ENCODE measurements around the gene CREB3L2. TPM values are rescaled to one million over a fixed set of nuclear protein-coding genes. Genes with fewer than 3 reads are reported as not detected.

CREB3L2 gene
- total and polyA plus RNA-seq, 2 of the 8 experiments (the other 6 are each of a cell fraction or from before 2014, with no cell fraction given): 14.4 to 48.3 TPM

DNA sequence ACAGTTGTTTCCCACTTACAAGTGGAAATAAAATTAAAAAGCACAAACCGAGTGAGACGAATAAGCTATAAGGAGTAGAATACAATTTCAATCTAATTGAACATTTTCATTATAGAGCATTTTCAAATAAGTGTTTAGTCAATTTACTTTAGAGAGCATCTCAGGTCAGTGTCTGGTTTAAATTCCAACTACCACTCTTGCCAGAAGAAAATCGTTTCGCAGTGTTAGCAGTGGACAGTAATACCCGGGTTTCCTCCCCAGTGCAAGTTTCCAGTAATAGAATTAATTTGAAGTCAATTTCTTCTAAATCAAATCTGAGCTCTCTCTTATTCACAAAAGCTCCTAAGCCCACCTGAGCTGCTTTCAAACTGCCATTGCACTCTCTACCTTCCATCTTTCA, 45.7 kb downstream of the CREB3L2 start (continued):
- TF ChIP-seq JUN (IDR thresholded peaks at IDR 0.05; ENCODE audit: low read depth, low read length) (no peak), JUND (IDR thresholded peaks at IDR 0.05; ENCODE audit: low read length) (no peak), NANOG (IDR thresholded peaks at IDR 0.05; ENCODE audit: insufficient read depth, low read depth, low read length, poor library complexity, severe bottlenecking) (no peak), NRF1 (IDR thresholded peaks at IDR 0.05; ENCODE audit: low read depth, low read length) (no peak), HDAC6 (IDR thresholded peaks at IDR 0.05; ENCODE audit: low read depth, low read length) (no peak)
